Stimulated activated CD8-positive, alpha-beta memory T cell treated with anti-CD3 and anti-CD28 coated beads, Interleukin-12 subunit alpha, Interleukin-12 subunit beta, amount 100 ng/mL, for 4 hours (primary cell): Measurements from ENCODE around the gene EXTL2.
A peak's percentile ranks its signal among the peaks of the same experiment; 100 is the strongest.
"Not testable (repeated sequence)": the region's sequence is repeated elsewhere in the genome, so short reads cannot be mapped to it uniquely, and the experiment has no call there.

Experiments
- DNase-seq: peaks from one replicate; pipeline ENCODE4 v3.0.0-alpha.2; 2020; ENCODE audit warnings: low read depth

The EXTL2 gene

DNA sequence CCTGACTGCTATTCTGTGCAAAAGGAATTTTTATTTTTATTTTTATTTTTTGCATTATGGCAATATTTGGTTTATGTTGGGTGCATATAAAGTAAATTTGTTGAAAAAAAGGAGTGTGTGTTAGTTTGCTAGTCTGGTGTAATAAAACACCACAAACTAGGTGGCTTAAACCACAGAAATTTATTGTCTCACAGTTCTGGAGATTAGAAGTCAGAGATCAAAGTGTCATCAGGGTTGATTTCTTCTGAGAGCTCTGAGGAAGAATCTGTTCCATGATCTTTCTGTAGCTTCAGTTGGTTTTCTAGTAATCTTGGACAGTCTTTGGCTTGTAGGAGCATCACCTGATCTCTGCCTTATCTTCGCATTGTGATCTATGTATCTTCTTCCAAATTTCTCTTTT lies 7.7 kb upstream of the EXTL2 start:
- DNase-seq: no peak

DNA sequence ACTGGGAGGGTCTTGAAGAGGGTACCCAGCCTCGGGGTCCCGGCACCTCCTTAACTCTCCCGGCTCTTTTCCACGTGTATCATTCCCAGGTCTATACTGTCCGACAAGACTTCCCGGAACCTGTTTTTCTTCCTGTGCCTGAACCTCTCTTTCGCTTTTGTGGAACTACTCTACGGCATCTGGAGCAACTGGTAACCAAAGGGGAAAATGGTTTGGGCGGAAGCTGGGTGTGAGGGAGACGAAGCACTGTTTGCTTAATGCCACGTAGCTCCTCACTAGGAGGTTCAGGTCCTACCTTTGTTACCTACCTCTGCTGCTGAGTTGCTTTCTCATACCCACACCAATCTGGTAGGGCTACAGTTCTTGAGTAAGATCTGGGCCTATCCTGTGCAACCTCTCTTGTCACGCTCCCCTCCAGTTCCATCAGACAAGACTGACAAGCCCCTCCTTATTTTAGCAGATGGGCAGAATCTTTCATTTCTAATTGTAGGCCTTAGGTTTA lies 1.9 kb upstream of the EXTL2 start:
- peak; percentile 16 for DNase-seq

DNA sequence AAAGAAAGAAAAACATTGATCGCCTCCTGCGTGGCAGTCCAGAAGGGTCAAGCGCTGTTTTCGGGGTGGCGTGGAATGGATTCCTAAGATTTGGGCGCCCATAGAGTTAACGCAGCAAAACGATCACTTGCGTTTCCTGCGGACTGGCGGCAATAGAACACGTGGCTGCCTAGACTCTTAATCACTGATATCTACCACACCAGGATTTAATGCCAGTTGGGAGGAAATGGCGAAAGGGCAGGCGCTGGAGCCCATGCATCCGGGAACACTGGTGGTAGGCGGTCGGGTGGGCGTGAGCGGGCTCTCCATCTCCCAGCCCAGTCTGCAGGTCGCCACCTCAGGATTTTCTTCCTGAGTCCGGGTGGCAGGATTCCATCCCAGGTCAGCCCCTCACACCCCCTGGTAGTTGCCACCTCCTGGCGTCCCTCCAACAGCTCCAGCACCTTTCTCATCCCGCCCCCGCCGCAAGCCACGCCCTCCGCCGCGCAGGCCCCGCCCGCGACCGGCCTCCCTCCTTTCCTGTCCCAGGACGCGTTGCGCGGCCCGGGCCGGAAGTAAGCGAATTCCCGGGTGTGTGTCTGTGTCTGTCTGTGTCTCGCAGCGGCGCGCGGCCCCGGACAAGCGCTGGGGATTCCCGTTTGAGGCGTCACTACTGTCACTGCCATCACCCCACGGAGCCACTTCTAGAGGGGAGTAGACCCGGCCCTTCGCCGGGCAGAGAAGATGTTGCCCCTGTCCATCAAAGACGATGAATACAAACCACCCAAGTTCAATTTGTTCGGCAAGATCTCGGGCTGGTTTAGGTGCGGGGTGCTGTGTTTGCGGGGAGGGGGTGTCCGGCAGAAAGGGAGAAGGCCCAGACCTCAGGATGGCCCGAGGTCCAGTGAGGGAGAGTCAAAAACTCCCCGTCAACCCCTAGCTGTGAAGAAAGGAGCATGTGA lies 1.2 kb upstream of the EXTL2 start, which contains the start of gene SLC30A7:
SLC30A7 (plus strand) TSS at position 551 of the 941 bp plus-strand sequence; CDS start at position 724, 173 bp downstream.
- DNase-seq: peak; percentile 92

DNA sequence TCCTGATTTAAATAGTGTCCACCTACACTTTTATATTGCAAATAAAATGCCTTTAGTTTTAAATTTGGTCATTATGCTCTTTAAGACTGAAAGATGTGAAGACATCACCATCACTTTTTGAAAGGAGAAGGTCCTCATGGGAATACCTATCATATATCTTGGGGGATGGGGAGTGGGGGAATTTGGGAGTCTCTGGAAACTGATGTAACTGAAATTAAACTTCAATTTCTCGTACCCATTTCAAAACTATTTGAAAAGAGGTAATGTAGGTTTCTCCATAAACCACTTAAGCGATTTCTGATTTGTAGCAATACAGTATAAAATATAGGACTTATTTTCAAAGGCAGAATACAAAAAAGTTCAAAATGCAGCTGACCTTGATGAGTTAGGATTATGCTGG lies 924 bp downstream of the EXTL2 start:
- DNase-seq: no peak

DNA sequence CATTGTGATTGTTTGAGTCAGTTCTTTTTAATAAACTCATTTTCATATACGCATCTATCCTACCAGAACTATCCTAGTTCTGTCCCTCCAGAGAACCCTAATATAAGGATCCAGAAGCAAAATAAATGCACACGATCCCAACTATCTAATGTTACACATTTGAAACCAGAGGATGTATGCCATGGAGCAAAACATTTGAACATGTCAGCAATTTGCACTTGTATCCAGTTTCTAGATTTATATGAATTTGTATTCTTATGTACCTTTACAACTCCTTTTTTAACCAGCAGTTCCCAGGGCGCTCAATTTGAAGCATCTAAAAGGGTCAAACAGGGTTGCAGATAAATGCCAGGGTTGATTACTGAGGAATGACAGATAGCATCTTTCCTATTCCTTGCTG lies 2.1 kb downstream of the EXTL2 start:
- DNase-seq: no peak

DNA sequence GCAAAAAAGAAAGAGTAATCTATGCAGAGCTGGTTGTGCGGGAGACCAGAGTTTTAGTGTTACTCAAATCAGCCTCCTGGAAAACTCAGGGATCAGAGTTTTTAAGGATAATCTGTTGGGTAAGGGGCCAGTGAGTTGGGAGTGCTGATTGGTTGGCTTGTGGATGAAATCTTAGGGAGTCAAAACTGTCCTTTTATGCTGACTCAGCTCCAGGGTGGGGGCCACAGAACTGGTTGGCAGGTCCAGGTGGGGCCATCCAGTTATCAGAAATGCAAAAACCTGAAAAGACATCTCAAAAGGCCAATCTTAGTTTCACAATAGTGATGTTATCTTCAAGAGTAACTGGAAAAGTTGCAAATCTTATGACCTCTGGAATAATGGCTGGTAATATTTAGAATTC lies 3.3 kb downstream of the EXTL2 start:
- no peak for DNase-seq

DNA sequence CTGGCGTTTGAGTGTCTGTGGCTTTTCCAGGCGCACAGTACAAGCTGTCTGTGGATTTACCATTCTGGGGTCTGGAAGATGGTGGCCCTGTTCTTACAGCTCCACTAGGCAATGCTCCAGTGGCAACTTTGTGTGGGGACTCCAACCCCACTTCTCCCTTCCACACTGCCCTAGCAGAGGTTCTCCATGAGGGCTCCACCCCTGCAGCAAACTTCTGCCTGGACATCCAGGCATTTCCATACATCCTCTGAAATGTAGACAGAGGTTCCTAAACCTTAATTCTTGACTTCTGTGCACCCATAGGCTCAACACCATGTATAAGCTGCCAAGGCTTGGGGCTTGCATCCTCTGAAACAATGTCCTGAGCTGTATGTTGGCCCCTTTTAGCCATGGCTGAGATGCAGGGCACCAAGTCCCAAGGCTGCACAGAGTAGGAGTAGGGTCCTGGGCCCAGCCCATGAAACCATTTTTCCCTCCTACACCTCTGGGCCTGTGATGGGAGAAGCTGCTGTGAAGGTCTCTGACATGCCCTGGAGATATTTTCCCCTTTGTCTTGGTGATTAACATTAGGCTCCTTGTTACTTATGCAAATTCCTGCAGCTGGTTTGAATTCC lies 4.7 kb downstream of the EXTL2 start:
- not testable (repeated sequence) for DNase-seq

DNA sequence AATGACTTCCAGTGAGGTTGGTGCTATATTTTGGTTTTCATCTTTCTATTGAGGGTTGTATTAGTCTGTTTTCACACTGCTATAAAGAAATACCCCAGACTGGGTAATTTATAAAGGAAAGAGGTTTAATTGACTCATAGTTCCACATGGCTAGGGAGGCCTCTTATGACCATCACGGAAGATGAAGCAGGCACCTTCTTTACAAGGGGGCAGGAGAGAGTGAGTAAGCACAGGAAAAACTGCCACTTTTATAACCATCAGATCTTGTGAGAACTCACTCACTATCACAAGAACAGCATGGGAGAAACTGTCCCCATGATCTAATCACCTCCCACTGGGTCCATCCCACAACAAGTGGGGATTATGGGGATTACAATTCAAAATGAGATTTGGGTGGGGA lies 5.6 kb downstream of the EXTL2 start:
- not testable (repeated sequence) for DNase-seq

DNA sequence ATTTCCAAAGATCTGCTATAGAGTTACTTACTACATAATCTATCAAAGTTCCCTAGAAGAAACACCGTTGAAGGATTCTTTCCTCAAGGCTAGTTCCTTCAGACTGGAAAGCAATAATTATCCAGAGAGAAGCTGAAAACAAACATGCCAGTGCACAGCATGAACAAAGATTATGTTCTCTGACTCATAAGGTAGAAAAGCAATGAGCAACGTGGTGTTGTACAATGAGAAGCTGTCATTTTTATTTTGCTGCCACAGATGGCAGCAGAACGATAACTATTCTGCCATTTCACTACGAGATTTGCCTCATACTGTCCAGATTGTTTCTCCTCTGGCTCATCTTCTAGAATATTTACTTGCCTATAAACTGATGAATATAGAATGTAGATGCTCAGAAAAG lies 10.7 kb downstream of the EXTL2 start:
- no peak for DNase-seq

DNA sequence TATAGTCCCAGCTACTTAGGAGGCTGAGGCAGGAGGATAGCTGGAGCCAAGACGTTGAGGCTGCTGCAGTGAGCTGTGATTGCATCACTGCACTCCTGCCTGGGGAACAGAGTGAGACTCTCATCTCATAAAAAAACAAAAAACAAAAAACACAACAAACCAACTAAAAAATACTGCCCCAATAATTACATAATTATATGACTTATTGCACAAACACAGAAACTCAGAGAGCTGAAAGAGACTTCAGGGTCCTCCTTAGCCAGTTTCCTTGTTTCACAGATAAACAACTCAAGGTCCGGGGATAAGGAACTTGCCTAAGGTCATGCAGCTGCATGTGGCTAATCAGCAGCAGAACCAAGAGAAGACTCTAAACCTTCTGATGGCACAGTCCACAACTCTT lies 11.9 kb downstream of the EXTL2 start:
- DNase-seq: no peak

DNA sequence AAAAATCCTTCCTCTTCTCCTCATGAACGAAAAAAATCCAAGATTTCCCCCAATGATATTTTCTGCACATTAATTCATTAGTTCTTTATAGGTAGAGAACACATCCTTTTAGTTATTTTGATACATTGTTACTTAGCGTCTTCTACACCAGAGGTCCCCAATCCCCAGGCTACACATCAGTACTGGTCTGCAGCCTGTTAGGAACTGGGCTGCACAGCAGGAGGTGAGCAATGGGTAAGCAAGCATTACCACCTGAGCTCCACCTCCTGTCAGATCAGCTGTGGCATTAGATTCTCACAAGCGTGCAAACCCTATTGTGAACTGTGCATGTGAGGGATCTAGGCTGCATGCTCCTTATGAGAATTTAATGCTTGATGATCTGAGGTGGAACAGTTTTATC lies 13.0 kb downstream of the EXTL2 start:
- no peak for DNase-seq

DNA sequence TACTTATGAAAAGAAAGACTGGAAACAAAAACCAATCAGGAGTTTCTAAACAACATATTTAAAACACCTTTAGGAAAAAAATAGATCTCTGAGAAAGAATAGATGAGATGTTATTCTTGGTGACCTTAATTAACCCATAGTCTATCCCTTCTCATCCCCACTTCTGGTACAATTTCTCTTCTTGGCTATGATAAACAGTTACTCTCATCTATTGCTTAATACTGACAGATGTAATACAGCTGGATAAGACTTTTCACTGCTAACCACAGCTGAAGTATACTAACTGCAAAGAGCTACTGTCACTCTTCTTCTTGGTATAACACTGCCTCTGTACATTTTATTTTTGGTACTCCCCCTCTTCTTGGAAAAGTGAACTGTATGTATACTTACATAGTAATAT lies 15.2 kb downstream of the EXTL2 start:
- no peak for DNase-seq

DNA sequence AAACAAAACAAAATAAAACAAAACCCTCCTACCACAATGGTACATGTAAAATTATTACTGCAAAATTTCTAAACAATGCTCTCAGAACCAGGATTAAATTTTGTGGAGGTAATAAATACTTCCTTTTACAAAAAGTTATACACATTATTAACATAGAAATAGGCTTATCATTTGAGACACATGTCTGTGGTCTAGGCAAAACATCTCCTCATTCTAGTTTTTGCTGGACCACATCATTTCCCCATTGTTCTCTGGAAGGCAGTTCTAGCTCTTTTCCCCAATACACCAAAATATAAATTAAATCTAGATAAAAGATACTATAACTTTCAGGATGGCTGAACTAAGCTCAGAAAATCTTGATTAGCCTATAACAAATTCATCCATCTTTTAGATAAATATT lies 18.4 kb downstream of the EXTL2 start:
- DNase-seq: no peak

DNA sequence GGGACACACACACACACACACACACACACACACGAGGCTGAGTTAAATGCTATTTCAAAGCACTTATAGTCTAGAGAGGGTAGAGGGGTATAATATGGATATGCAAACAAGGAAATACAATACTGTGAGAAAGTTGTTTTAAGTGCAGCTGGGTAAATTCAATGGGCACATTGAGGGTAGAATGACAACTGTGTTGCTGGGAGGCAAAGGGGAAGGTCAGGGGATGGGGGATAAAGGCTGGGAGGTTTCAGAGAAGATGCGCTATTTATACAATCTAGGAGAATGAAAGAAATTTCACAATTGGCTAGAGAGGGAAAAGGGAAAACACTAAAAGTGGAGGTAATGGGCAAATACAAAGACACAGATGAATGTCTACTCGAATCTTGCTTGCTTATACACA lies 19.4 kb downstream of the EXTL2 start:
- no peak for DNase-seq

DNA sequence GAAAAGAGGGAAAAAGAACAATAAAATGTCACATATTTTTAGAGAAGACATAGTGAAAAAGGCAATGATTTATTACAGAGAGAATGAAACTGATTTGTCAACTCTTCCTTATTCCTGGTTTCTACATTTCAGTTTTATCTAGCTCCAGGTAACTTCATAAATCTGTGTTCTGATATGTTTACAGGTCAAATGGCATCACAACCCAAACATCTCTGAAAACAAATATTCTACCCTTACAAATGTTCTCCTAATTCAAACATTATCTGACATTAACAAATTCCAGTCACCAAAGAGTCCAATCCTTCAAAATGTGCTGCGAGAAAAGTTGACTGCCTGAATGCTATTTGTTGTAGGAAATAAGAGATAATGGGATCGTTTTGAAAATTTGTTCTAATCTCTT lies 20.2 kb downstream of the EXTL2 start:
- no peak for DNase-seq

DNA sequence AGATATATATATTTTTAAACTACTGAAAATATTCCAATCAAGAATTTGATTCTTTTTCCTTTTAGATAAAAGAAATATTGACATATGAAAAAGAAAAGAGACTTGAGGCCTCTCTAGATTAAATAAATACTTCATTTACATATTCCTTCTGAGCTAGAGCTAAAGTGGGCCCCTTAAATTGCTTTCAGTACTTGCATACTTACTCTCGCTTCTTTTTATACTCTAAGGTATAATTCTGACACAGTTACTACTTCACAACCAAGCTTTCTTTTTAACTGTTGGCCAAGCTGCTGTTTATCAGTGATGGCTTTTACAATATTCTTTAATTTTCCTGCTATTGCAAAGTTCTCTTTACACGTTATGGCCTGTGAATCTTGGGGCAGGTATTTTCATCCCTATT lies 24.6 kb downstream of the EXTL2 start:
- DNase-seq: no peak

DNA sequence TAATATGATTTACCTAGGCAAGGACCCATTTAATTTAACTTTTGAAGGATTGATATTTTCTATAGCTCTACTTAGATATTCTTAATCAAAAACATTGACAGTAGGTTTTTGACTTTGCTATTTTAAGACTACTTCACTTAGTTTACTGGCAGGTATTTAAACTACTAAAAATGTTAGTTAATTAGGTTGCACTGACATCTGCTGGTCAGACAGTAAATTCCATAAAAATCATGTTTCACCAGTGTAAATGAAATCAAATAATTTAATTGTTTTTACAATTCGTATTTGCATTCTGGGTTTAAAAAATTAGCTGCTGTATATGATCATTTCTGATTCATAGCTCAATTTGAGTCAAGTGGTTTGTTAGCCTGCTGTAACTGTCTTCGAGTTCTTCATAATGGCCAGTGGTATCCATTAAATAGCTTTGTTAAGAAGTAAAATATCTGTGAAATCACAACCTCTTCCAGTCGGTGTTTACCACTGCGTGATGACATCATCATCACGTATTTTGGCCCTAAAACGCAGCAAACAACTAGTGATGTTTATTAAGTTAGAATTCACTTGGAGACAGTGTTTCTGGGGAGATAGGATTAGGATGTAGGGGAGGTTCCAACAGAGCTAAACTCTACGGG lies 26.2 kb downstream of the EXTL2 start:
- DNase-seq: no peak

DNA sequence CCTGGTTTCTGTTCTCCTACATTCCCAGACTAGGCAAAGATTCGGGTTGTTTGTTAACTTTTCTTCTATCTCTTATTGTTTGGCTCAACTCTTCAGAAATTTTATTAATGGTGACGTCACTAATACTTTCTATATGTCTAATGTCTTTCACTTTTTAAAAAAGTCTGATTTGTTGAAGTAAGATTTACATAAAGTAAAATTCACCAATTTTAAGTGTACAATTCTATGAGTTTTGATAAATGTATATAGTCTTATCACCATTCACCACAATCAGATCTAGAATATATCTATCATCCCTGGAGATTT lies 27.8 kb downstream of the EXTL2 start:
- DNase-seq: no peak

DNA sequence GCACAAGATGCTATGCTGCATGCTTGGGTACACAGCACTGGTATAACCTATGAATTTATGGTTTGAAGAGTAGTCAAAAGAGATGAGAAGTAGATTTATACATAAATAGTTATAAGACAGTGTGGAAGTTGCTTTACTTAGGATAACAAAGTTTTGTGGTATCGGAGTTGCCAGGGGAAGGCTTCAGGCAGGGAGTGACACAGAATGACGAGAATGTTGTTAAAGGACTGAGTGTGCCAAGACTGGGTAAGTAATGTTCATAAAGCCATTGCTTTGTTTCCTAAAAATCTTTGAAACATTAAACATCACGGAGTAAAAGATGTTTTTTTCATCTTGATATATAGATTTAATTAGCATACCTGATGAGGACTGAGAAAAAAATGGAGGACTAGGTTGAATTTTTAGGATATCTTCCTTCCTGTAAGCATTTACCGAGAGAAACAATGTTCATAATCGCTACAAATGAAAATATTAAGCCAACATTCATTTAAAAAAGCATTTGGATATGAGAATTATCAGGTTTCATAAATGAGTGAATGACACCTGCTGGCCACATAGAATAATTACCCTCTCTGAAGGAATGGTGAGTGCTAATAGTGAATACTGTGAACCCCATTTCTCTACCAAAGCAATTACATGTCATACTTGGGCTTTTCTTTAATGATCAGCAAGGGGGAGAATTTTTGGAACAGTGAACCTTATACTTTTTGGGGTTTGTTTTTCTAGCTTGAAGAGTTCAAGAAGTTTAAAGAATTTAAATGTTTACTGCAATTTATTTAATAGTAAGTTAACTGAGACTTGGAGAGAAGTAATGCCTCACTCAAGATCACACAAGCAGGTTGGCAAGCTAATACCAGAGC lies 28.4 kb downstream of the EXTL2 start:
- DNase-seq: no peak

DNA sequence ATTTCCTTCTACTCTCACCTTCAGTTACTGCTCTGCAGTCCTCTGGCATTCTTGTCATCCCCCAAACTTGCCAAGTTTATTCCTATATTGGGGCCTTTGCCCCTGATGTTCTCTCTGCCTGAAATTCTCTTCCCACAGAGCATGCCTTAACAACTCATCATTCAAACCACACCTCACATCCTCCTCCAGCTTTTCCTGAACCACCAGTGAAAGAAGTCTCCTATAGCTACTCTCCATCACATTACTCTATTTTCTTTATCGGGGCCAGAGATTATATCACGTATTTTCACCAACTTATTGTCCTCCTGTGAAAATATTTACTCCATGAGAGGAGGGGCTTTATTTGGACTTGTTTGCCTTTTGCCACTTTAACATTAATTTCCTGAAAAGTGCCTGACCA lies 32.1 kb downstream of the EXTL2 start:
- DNase-seq: no peak

DNA sequence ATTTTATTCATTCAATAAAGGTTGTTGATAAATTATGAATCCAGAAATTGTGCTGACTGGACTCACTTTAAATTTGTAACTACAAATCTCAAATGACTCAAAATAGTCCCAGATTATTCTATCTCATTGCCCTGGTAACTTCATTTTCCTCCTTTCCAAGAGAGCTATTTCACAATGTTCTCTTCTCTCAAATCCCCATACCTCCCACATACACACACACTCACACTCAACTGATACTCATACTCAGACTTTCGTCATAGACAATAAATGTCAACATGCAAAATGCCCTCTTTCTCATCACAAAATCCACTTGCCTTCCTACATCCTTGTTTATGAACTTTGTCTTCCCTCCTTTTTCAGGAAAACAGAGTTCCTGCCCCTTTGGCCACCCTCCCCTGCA lies 33.3 kb downstream of the EXTL2 start:
- DNase-seq: no peak

DNA sequence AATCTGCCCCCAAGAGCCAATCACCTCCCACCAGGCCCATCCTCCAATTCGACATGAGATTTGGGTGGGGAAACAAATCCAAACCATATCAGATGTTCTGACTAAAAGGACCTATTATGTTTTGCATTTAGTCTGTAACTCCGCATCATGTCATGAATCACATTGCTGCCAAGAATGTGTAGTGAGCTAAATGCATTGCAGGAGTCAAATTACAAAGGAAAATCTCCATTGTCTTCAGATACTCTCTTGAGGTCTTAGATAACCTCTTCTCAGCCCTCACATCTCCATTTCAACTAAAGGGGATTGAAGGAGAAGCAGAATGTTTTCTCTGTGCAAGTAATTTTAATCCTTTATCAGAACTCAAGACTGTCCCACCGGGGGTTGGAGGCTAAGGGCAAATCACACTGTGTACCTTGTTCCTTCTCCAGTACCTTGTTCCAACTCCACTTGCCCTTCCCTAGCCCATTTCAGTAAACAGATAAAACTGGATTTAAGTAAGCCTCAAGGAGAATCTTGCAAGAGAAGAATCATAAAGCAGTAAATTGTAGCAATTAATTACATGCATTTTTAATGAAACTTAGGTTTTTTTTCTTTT lies 34.1 kb downstream of the EXTL2 start:
- no peak for DNase-seq
